ENCODE data around the gene MAPRE2.

The MAPRE2 gene

GRCh38 chr18:35040988-35041814 is at the start of gene MAPRE2:
MAPRE2 (plus strand) TSS chr18:35041413; CDS start chr18:35041540, 127 bp downstream.
- DNase-seq: peak; percentile 99

GRCh38 chr18:34991561-34991960 is 49.7 kb upstream of the MAPRE2 start:
- DNase-seq: no peak

- no peak for DNase-seq
These were observed 47.9 kb upstream of the MAPRE2 start for GRCh38 chr18:34993289-34993688.

- DNase-seq: no peak
These were observed 45.5 kb upstream of the MAPRE2 start for GRCh38 chr18:34995746-34996145.

- DNase-seq: no peak
These were observed 42.6 kb upstream of the MAPRE2 start for GRCh38 chr18:34998661-34999060.

GRCh38 chr18:34999756-35000289 is 41.4 kb upstream of the MAPRE2 start:
- no peak for DNase-seq

- no peak for DNase-seq
These were observed 40.8 kb upstream of the MAPRE2 start for GRCh38 chr18:35000457-35000856.

GRCh38 chr18:35002120-35002519 is 39.1 kb upstream of the MAPRE2 start:
- no peak for DNase-seq

- no peak for DNase-seq
These were observed 35.1 kb upstream of the MAPRE2 start for GRCh38 chr18:35005963-35006577.

GRCh38 chr18:35010156-35010555 is 31.1 kb upstream of the MAPRE2 start:
- DNase-seq: no peak

GRCh38 chr18:35010993-35011392 is 30.2 kb upstream of the MAPRE2 start:
- no peak for DNase-seq

GRCh38 chr18:35019933-35020332 is 21.3 kb upstream of the MAPRE2 start:
- no peak for DNase-seq

GRCh38 chr18:35022426-35023001 is 18.7 kb upstream of the MAPRE2 start:
- no peak for DNase-seq

- no peak for DNase-seq
These were observed 17.0 kb upstream of the MAPRE2 start for GRCh38 chr18:35024196-35024595.

- no peak for DNase-seq
These were observed 16.2 kb upstream of the MAPRE2 start for GRCh38 chr18:35024965-35025364.

GRCh38 chr18:35026407-35027061 is 14.7 kb upstream of the MAPRE2 start:
- no peak for DNase-seq

- no peak for DNase-seq
These were observed 14.0 kb upstream of the MAPRE2 start for GRCh38 chr18:35027206-35027605.

- no peak for DNase-seq
These were observed 12.7 kb upstream of the MAPRE2 start for GRCh38 chr18:35028536-35028935.

- no peak for DNase-seq
These were observed 12.1 kb upstream of the MAPRE2 start for GRCh38 chr18:35029103-35029502.

GRCh38 chr18:35029770-35030169 is 11.4 kb upstream of the MAPRE2 start:
- DNase-seq: no peak

- DNase-seq: peak; percentile 28
These were observed 10.8 kb upstream of the MAPRE2 start for GRCh38 chr18:35030277-35030989.

GRCh38 chr18:35032113-35032512 is 9.1 kb upstream of the MAPRE2 start:
- no peak for DNase-seq

GRCh38 chr18:35038029-35038428 is 3.2 kb upstream of the MAPRE2 start:
- no peak for DNase-seq

Measured in activated gamma-delta T cell treated with Interleukin-2 at 50 U/mL for 16 hours (primary cell).